ENCODE data around the gene APEH.

DNA sequence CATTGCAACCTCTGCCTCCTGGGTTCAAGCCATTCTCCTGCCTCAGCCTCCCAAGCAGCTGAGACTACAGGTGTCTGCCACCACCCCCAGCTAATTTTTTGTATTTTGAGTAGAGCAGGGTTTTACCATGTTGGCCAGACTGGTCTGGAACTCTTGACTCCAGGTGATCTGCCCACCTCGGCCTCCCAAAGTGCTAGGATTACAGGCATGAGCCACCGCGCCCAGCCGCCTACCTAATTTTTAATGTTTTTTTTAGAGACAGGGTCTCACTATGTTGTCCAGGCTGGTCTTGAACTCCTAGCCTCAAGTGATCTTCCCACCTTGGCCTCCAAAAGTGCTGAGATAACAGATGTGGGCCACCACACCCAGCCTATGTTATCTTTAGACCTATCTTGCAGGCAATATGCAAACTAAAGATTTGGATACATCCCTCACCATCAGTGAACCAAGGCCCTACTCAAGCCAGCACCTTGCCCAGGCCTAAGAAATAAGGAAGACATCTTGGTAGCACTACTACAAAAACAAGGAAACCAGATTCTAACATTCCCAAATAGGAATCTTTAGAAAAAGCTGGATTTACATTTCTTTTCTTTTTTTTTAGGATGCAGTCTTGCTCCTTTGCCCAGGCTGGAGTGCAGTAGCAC is 55.9 kb downstream of the APEH start:
- no peak for TF ChIP-seq CTCF (conservative IDR thresholded peaks at IDR 0.05)
- TF ChIP-seq ZFX (IDR thresholded peaks at IDR 0.05) = no peak

Measured in C4-2B (cell line).